Measurements from ENCODE around the gene CHEK2.
"Not testable (repeated sequence)": the region's sequence is repeated elsewhere in the genome, so short reads cannot be mapped to it uniquely, and the experiment has no call there.

The CHEK2 gene

DNA sequence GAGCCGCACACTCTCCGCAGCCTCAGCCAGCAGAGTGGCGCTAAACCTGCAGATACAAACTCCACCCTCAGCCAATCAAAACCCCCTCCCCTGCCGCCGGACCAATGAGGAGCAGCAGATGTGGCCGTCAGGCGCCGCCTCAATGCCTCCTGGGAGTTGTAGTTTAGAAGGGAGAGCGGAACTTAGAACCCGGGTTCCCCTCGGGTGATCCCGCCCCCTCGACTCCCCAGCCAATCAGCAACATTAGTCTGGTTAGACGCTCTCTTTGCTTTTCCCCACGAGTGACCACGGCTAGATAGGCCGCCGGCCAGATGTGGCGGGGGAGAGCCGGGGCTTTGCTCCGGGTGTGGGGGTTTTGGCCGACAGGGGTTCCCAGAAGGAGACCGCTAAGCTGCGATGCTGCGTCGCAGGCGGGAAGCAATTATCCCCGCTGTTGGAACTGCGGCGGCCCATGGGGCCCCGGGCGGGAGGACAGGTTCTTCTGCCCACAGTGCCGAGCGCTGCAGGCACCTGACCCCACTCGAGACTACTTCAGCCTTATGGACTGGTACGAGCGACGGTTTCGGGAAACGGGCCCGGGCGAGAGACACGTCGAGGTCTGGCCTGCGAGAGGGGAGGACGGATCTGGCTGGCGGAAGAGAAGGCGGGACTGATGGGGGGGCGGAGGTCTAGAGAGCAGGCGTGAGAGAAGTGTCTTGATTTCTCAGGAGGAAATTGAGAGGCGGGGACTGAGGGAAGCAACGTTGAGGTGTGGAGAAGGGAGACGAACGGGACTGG is at the start of gene CHEK2, which contains the start of gene HSCB:
CHEK2 (minus strand) TSS at position 36 of the 777 bp plus-strand sequence. CDS start 7,099 bp downstream, outside the sequence.
HSCB (plus strand) TSS at position 255 of the 777 bp plus-strand sequence; CDS start at position 312, 57 bp downstream.
- DNase-seq (ENCODE audit: extremely low read depth in 1 of 2, low read depth in 1 of 2) = peak; percentile 94 to 99

DNA sequence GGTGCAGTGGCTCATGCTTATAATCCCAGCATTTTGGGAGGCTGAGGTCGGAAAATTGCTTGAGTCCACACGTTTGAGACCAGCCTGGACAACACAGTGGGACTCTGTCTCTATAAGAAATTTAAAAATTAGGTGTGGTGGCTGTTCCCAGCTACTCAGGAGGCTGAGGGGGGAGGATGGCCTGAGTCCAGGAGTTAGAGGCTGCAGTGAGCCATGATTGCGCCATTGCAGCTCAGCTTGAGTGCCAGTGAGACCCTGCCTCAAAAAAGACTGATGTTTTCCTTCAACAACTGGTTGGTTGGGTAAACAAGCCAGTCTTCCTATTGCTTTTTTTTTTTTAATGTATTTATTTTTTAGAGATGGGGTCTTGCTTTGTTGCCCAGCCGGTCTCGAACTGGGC is 49.5 kb upstream of the CHEK2 start:
- no peak for DNase-seq (ENCODE audit: extremely low read depth in 1 of 2, low read depth in 1 of 2)

DNA sequence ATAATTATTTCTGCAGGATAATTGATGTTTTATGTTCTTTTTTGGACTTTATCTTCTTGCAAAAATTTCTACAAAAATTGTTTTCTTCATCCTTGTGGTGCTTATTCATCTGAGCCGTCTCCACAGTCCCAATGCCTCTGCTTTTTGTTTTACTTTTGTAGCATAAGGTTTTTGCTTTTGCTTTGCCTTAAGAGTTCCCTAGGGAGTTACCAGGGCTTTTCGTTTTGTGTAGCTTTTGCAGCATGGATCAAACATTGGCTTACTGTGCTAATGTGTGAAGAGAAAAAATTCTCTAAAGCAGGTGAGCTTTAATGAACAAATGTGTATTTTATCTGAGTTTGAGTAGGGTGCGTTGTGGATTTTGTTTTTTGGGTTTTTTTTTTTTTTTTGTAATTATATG is 47.0 kb upstream of the CHEK2 start:
- no peak for DNase-seq (ENCODE audit: extremely low read depth in 1 of 2, low read depth in 1 of 2)

DNA sequence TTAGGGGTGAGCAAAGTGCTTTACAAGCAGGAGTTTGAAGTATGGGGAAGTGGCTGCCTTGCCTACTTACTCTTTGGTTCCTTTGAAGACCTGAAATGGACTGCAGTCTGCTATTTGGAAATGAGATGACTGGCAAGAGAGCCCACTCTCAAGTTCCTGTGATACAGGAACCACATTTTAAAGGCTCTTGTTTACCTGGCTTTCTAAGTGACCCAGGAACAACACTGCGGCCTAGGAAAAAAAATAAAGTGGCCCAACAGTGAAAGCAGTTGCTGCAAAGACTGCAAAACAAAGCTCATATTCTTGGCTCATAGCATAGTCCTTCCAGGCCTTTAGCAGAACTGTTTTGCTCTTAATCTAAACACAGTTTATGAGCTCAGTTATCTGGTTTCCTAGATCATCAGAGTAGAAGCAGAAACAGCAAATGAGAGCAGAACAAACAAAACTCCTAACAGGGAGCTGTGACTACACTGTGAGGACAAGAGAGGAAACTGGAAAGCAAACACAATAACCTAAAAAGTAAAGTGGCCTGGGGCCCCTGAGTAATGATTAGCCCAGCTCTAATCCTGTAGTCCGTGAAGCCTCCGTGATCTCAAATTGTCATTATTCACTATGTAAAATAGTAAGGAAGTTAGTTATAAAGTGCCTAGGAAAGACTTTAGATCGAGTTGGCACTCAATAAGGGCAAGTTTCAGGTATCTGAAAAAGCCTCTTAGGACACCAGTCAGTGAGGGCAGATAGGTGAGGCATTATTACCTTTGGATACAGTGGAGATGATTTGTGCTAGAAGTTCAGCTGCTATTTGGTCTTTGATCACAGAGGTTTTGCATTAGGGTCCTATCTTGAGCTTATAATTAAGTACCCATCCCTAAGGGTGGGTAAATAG is 42.4 kb upstream of the CHEK2 start:
- DNase-seq (ENCODE audit: extremely low read depth in 1 of 2, low read depth in 1 of 2) = no peak

DNA sequence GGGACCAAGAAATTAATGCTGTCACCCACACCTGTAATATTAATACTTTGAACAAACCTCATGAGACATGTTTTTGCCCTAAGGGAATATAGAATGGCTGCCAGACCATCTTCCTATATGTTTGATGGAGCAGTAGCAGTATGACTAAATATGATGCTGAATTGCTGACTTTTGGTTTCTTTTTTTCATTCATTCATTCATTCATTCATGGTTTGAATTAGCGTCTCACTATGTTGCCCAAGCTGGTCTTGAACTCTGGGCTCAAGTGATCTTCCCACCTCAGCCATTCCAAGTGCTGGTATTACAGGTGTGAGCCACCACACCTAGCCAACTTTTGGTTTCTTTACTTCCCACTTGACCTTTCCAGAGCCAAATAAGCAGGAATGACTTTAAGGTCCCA is 38.7 kb upstream of the CHEK2 start:
- DNase-seq (ENCODE audit: extremely low read depth in 1 of 2, low read depth in 1 of 2) = no peak

DNA sequence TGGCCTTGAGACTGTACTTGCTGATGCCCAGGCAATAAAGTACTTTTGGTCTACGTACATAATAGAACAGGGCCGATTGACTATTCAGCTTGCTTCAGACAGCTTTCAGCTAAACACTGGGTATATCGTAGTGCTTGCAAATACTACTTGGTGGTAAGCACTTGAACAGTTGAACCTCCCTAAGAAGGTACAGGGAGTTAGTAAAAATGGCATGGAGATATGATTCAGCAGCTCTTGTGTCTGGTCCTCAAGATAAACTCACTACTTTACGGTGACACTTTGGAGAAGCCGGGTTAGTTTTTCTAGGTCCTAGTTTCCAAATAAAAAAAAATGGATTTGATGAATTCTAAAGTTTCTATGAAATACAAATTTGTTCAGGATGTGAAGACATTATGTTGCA is 38.2 kb upstream of the CHEK2 start:
- no peak for DNase-seq (ENCODE audit: extremely low read depth in 1 of 2, low read depth in 1 of 2)

DNA sequence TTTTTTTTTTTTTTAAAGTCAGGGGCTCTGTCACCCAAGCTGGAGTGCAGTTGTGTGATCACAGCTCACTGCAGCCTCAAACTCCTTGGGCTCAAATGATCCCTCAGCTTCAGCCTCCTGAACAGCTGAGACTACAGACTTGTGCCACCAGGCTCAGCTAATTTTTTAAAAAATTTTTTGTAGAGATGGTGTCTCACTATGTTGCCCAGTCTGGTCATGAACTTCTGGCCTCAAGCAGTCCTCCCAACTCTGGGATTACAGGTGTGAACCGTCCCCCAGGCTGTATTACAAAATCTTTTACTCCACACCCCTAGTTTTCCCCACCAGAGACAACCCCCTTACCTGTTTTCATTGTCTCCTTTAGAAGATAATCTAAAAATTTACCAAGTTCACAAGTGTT is 32.8 kb upstream of the CHEK2 start:
- DNase-seq (ENCODE audit: extremely low read depth in 1 of 2, low read depth in 1 of 2) = no peak

DNA sequence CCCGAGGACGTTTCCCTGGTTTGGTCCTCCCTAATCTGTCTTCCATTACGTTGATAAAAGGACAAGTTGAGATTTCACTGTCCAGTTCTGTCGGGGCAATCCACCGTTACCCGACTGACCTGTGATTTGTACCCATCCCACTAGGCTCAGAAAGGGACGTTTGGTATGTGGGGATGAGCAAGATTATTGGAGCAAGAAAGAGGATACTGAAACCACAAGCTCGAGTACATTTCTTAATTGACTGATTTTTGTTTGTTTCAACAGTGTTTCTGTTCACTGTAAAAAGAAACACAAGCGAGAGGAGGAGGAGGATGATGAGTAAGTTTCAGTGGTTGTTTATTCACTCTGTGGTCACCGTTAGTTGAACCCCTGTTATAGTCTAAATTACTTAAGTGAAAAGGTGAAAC is 31.8 kb upstream of the CHEK2 start:
- DNase-seq (ENCODE audit: extremely low read depth in 1 of 2, low read depth in 1 of 2) = no peak

DNA sequence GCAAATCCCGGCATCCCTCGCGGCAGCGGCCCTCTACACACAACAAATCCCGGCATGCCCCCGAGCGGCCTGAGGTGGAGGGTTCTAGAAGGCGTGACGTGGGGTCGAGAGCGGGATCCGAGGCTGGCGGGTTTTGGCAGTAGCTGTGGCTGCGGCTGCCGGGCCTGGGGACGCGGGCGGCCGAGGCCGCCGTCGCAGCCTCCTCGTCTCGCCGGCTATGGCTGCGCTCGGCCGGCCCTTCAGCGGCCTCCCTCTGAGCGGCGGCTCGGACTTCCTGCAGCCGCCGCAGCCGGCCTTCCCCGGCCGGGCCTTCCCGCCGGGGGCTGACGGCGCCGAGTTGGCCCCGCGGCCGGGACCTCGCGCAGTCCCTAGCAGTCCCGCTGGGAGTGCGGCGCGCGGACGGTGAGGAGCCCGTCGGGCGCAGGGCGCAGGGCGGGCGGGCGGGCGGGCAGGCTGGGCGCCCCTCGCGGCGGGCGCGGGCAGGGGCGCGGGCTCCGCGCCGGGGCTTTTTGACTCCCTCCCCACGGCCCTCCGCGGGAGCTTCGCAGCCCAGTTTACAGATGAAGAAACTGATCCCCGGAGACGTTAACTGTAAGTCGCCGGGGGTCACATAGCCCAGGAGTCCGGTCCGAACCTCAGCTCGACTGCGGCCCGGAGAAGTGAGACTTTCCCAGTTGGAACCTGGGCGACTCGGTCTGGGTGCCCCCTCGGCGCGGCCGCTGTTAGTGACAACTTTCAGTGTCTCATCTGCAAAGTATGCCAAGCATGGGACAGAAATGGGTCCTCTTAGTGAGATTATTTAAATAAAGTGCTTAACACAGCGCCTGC is 31.2 kb upstream of the CHEK2 start, which contains the start of gene CCDC117:
CCDC117 (plus strand) TSS at position 63 of the 828 bp plus-strand sequence; CDS start at position 218, 155 bp downstream.
- peak; percentile 78 to 93 for DNase-seq (ENCODE audit: extremely low read depth in 1 of 2, low read depth in 1 of 2)

DNA sequence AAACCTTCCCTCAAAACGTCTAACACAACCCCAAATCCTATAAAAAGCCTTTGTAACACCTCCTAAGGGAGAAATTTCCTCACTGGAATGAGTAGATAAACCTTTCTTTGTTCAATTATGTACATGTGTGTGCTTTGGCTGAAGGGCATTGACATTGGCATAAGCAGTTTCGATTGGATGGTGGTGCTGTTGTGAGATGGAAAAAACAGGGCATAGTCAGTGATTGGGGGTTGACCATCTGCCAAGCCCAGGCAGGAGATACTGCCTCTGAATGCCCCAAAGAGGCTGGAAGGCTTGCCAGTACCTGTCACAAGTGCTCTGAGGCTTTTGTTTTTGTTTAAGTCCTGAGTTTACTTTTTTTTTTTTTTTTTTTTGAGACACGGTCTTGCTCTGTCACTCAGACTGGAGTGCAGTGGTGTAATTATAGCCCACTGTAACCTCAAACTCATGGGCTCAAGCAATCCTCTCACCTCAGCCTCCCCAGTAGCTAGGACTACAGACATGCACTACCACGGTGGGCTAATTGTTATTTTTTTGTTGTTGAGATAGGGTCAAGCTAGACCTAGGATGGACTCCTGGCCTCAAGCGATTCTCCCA is 29.7 kb upstream of the CHEK2 start:
- DNase-seq (ENCODE audit: extremely low read depth in 1 of 2, low read depth in 1 of 2) = no peak

DNA sequence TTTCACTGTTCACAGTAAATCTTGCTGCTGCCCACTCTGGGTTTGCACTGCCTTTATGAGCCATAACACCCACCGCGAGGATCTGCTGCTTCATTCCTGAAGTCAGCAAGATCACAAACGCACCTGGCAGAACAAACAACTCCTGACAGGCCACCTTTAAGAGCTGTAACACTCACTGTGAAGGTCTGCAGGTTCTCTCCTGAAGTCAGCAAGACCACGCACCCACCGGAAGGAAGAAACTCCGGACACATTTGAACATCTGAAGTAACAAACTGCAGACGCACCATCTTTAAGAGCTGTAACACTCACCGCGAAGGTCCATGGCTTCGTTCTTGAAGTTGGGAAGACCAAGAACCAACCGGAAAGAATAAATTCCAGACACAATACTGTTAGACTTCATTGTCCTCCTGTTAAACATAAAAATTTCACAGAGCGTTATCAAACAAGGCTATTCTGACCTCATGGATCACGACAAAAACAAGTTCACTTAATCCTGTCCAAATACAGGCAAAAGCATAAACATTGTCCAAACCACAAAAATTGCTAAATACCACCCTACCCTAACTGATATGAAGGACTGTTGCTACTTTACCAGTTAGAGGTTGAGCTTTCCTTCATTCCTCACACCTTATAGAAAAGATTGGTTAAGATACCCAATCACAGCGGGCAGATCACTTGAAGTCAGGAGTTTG is 27.9 kb upstream of the CHEK2 start:
- no peak for DNase-seq (ENCODE audit: extremely low read depth in 1 of 2, low read depth in 1 of 2)

DNA sequence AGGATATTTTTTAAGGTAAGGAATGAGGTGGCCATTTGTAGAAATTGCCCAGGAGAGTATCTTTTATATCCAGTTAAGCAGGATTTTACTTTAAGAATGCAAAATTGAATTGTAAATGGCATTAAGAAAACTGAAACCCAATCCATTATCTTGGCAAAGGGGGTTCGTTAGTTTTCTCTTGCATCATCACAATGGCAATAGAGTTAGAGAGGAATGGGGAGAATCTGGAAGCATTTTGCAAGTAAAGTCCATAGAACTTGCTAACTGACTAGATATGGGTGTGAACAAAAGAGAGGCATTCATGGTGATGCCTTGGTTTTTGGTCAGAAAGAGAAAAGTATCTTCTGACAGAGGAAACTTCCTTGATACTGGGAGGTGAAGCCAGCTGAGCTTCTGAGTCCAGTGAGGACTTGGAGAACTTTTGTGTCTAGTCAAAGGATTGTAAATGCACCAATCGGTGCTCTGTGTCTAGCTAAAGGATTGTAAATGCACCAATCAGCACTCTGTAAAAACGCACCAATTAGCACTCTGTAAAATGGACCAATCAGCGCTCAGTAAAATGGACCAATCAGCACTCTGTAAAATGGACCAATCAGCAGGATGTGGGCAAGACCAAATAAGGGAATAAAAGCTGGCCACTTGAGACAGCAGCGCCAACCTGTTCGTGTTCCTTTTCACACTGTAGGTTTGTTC is 27.2 kb upstream of the CHEK2 start:
- DNase-seq (ENCODE audit: extremely low read depth in 1 of 2, low read depth in 1 of 2) = no peak

DNA sequence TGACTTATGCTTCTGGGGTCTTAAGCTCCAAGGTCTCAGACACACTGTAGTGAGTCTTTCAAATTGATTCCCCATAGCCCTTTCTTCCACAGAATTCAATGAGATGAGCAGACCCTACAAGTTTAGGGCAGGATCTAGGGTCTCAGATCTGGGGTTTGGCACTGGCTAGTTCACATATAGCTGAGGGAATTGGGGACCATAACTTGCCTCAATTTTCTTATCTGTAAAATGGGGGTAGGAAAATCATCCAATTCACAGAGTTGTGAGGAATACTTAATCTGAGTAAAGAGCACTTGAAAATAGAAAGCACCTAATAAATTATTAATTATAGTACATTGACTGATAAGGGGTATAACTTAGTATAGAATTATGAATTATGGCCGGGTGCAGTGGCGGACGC is 25.0 kb upstream of the CHEK2 start:
- DNase-seq (ENCODE audit: extremely low read depth in 1 of 2, low read depth in 1 of 2) = no peak

DNA sequence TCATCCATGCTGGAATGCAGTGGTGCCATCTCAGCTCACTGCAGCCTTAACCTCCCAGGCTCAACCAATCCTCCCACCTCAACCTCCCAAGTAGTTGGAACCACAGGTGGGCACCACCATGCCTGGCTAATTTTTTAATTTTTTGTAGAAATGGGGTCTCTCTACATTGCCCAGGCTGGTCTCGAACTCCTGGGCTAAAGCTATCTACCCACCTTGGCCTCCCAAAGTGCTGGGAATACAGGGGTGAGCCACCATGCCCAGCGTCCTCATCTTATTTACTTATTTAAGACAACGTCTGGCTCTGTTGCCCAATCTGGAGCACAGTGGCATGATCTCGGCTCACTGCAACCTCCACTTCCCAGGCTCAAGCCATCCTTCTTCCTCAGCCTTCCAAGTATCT is 20.4 kb upstream of the CHEK2 start:
- not testable (repeated sequence) for DNase-seq (ENCODE audit: extremely low read depth in 1 of 2, low read depth in 1 of 2)

DNA sequence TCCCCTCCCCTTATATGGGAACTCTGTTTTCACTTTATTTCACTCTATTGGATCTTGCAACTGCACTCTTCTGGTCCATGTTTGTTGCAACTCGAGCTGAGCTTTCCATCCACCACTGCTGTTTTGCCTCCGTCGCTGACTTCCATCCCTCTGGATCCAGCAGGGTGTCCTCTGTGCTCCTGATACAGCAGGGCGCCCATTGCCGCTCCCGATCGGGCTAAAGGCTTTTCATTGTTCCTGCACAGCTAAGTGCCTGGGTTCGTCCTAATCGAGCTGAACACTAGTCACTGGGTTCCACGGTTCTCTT is 19.8 kb upstream of the CHEK2 start:
- no peak for DNase-seq (ENCODE audit: extremely low read depth in 1 of 2, low read depth in 1 of 2)

DNA sequence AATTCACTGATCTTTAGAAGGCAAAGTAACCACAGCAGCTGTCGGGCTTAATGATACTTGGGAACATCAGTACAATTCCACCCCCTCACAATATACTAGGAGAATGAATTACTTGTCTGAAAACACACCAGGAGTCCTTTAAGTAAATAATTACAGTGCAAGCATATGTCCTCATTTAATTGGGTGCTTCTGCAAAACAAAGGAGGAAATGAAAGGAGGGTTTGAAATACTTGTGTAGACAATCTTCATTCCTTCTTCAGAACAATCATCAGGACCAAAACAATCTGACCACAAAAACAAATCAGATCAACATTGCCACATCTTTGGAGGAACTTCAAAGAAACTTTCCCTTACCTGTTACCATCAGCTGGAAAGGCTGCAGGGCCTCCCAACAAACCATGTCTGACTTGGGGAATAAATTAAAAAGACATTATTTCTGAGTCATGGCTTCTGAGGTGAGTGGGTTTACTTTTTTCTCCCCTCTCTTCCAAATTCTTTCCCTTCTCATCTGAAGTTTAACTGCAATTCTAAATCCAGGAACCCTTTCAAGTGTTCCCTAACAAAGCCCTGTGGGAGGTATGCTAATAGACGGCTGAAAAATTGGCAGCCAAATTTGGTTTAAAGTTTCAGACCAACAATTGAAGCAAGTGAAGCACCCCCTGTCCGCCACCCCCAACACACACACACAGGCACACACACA is 18.4 kb upstream of the CHEK2 start:
- no peak for DNase-seq (ENCODE audit: extremely low read depth in 1 of 2, low read depth in 1 of 2)

DNA sequence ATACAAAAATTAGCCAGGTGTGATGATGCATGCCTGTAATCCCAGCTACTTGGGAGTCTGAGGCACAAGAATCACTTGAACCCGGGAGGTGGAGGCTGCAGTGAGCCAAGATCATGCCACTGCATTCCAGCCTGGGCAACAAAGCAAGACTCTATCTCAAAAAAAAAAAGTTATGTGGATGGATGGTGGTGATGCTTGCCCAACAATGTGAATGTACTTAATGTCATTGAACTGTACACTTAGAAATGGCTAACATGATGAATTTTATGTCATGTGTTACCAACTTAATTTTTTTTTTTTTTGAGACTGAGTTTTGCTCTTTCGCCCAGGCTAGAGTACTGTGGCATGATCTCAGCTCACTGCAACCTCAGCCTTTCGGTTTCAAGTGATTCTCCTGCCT is 12.9 kb upstream of the CHEK2 start:
- not testable (repeated sequence) for DNase-seq (ENCODE audit: extremely low read depth in 1 of 2, low read depth in 1 of 2)

DNA sequence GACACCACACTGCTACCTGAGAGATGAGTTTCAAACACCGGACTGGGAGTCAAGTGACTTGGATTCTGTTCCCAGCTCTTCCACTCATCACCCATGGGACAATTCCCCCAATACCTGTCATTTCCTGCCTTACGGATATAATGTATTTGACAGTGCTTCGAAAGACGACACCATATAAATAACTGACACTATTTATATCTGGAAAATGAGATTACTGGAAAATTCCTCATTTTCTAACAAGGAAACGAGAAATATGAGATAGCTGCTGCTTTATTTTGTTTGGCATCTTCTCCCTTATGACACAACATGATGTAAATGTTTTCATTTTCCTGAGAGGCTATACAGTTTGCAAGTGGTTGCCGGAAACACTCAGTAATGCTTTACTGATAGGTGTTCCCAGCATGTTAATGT is 8.9 kb upstream of the CHEK2 start:
- DNase-seq (ENCODE audit: extremely low read depth in 1 of 2, low read depth in 1 of 2) = no peak

DNA sequence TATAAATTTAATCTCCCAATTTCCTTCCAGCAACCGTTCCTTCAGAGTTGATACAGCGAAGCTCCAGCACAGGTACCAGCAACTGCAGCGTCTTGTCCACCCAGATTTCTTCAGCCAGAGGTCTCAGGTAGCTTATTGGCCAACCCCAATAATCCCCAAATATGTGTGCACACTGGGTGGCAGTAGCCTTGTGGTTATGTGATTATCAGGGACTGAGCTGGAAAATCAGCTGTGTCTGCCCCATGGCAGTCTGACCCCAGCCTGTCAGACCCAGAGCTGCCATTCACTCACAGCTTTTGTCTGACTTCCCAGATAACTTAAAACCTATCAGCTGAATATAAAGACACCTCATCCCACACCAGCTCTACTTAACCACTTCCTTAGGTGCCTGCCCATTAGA is 2.2 kb upstream of the CHEK2 start:
- DNase-seq (ENCODE audit: extremely low read depth in 1 of 2, low read depth in 1 of 2) = no peak

All from stimulated activated CD8-positive, alpha-beta memory T cell treated with anti-CD3 and anti-CD28 coated beads, Interleukin-7, amount 100 ng/mL, for 48 hours (primary cell).